Measurements from ENCODE around the gene PTGES3. TPM values are rescaled to one million over a fixed set of nuclear protein-coding genes. Genes with fewer than 3 reads are reported as not detected.
"Not testable (repeated sequence)": the region's sequence is repeated elsewhere in the genome, so short reads cannot be mapped to it uniquely, and the experiment has no call there.

Gene PTGES3
- total RNA-seq, 1 donor from 2014 or later, result 78.7 TPM

GRCh38 chr12:56658921-56659320 is 29.2 kb downstream of the PTGES3 start:
- DNase-seq (ENCODE audit: low spot score in 2 of 2) (no peak), FAIRE-seq (no peak)

- no peak for FAIRE-seq
Observed at GRCh38 chr12:56657416-56658379, 30.4 kb downstream of the PTGES3 start.

GRCh38 chr12:56653781-56654180 is 34.3 kb downstream of the PTGES3 start:
- not testable (repeated sequence) for DNase-seq (ENCODE audit: low spot score in 2 of 2); FAIRE-seq

More at GRCh38 chr12:56657416-56658379, 30.4 kb downstream of the PTGES3 start:
- DNase-seq (ENCODE audit: low spot score in 2 of 2), result no peak

- DNase-seq (ENCODE audit: low spot score in 2 of 2); FAIRE-seq: not testable (repeated sequence)
Observed at GRCh38 chr12:56648023-56648422, 40.1 kb downstream of the PTGES3 start.

DNA sequence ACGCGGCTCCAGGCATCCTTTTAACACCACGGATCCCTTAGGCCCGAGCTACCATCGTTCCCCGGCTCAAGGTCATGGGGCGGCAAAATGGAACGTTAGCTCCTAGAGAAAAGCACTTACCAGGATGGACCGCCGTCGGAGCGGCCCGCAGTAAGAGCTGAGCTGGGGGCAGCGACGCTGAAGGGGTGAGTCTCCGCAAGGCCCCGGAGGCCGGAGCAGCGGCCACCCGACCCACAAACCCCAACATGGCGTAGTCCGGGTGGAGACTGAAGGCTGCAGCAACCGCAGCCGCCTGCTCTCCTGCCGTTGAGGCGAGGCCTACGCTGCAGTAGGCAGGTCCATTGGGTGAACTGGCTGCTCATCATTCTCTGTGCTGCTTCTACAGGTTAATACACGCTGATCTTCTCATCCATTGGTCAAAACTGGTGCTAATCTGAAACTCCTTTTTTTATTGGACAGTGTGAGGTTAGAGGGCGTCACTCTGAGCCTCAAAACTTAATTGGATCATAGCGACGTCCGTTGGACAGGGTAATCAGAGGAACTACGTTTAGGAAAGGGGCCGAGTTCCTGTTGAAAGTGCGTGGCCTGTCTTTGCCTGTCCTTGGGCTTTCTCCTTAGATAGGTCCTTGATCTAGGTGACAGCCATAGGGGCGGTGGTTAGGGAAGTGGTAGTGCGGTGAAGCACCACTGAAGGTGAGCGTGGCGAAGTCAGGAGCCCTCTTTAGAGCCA is 42.2 kb downstream of the PTGES3 start, which contains the start of gene ATP5F1B:
Gene ATP5F1B (minus strand): TSS at position 268 of the 730 bp plus-strand sequence. CDS start 21 bp downstream, at position 247.
- DNase-seq (ENCODE audit: low spot score in 2 of 2) (peak; percentile 89 to 96), FAIRE-seq (peak; percentile 98)

DNA sequence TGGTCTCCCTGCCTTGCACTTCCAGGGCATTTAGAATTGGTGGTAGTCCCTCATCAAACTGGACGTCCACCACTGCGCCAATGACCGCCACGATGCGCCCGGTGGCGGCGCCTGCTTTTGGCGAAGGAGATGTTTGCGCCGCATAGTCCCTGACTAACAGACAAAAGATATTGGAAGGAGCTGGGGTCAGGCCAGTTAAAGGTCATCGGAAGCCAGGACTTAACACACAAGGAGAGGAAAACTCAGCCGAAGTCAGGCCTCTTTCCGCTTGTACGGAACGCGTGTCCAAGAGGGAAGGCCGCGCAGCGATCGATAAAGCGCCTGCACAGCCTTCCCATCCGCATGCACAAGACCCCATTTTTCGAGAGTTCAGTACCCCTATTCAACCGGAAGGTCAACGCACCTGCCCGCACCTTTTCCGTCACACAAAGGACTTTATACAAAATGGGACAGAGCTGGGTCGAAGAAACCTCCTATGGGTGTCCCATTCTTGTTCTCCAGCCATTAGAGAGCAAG is 42.8 kb downstream of the PTGES3 start:
- no peak for FAIRE-seq
- DNase-seq (ENCODE audit: low spot score in 2 of 2), result no peak

GRCh38 chr12:56644654-56645053 is 43.4 kb downstream of the PTGES3 start:
- FAIRE-seq (no peak), DNase-seq (ENCODE audit: low spot score in 2 of 2) (no peak)

- DNase-seq (ENCODE audit: low spot score in 2 of 2) (no peak), FAIRE-seq (no peak)
Observed at GRCh38 chr12:56641219-56641618, 46.9 kb downstream of the PTGES3 start.

DNA sequence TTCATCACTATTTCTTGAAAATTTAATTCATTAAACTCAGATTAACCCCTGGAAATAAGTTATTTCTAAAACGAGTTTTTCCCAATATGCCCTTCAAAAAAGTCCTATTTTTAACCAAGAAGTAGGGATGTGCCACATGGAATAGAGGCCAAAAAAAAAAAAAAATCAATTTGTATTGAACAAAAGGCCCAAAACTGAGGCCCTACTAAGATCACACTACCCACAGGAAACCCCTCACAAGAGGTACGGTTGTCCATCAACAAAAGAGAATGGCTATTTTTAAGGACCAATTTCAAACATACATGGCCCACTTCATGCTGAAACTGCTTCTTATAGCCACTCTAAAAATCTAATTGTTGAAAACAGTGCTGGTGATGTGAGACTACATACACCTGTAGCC is 50.5 kb downstream of the PTGES3 start:
- DNase-seq (ENCODE audit: low spot score in 2 of 2) (no peak), FAIRE-seq (no peak)

DNA sequence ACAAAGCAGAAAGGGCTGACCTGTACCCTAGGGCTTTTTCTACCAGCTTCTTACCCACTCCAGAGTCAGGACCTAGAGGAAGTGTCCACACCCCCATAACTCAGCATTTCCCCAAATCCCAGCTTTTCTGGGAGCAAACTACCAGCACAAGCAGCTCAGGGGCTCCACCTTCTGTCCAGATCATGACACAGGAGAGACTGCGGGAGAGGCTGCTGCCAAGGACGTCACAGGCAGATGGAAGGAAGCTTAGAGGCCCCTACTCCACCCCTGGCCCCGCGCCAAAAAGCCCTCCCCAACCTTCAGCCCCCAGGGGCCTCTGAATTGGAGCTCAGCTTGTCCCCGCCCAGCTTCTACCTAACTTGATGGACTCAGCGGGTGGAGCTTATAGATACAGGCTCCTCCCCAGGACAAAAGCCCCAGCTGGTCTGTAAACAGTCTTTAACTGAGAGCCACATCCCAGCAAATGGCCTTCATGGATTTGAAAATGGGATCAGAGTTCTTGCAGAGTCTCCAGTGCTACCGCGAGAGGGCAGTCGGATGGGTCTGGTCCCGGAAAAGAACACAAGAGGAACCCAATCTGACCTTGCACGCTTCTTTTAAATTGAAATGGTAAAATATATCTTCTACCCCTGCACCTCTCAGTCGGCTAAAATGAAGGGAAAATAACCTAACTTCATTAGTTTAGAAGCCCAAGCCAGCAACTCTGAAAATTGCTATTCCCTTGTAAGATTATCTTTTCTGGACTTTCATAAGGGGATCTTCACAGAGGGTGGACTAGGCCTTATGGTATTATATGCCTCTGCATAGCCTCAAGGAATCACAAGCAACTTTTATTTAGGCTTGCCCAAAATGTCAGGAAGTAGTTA is 51.2 kb downstream of the PTGES3 start:
- DNase-seq (ENCODE audit: low spot score in 2 of 2) (peak; percentile 89 to 91), FAIRE-seq (no peak)

GRCh38 chr12:56635806-56636674 is 52.0 kb downstream of the PTGES3 start:
- no peak for FAIRE-seq
- peak; percentile 77 to 82 for DNase-seq (ENCODE audit: low spot score in 2 of 2)

- DNase-seq (ENCODE audit: low spot score in 2 of 2) (peak; percentile 77 to 78), FAIRE-seq (no peak)
Observed at GRCh38 chr12:56634837-56635791, 53.0 kb downstream of the PTGES3 start.

DNA sequence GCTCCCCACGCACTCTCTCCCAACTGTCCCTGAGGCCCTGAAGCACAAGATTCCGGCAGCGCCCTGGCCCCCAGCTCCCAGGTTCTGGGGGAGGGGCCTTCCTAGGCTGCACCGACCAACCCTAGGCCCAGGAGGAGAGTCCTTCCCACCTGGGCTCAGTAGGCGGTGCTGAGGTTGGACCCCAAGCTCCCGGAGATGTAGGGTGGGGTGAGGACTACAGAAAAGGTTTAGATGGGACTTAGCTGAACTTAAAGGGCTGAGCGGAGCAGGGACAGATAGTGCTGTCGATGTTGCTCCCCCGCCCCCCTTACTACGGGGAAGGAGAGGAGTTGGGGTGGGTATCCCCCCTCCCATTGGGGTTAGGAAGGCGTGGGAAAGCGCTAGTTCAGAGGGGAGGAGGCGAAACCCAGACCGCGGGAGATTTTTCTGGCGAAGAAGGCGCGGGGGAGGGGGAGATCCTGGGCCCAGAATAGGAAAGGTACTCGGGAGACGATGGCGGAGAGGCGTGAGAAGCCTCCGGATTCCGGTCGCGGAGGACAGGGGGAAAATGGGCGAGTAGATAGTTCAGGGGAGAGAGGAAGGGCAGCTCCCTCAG is 53.7 kb downstream of the PTGES3 start:
- FAIRE-seq, result no peak
- DNase-seq (ENCODE audit: low spot score in 2 of 2), result peak in 1 of 2 donors; percentile 35

DNA sequence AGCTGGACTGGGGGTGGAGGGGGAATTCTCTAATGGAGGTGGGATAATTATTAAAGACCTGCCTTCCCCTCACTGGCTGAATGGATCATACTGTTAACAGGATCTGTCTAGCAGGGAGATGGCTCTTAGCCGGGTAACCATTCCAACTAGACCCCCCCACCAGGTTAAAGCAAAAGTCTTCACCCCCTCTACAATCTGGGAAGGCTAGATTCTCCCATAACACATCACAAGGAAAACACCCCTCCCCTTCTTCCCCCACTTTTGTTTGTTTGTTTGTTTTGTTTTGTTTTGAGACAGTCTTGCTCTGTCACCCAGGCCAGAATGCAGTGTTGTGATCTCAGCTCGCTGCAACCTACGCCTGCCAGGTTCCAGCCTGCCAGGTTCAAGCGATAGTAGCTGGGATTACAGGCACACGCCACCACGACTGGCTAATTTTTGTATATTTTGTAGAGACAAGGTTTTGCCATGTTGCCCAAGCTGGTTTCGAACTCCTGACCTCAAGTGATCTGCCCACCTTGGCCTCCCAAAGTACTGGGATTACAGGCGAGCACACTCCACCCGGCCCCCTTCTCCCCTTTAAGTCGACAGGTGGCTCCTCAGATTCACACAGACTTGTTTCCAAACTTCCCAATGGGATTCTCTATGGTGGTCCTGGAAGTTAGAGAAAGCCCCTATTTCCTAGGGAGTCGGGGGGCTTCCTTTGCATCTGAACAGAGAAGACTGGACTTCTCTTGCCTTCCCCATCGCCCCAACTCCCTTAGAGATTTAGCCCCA is 54.4 kb downstream of the PTGES3 start:
- FAIRE-seq (no peak), DNase-seq (ENCODE audit: low spot score in 2 of 2) (no peak)

DNA sequence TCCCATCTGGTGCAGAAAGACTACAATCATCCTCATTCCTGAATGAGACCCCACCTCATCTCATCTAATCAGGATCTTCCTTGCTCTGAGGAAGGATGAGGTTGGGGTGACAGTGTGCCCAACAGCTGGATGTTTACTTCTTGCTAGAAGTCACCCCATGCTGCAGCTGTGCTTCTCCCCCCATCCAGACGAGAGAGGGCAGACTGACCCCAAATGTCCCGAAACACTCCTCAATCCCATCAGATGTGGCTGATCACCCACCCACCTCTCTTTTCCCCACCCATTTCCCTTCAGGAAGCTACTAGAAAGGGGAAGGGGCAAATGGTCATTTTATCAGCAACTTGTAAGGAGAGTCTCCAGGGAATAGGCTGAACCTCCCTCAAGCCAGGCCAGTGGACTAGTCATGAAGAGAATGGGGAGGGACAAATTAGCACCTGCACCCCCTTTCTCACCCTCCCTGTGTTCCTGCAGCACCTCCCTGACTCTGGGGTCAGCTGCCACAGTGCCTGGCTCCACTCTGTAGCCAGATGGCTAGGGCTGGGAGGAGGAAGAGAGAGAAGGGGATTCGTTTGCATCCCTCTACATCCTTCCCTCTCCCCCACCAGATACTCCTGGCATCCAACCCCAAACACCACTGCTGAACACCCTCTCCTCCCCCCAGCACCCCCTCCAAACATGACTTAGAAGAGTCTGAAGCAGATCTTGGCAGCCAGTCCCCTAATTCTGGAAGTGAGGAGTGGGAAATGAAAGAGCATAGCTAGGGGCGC is 55.2 kb downstream of the PTGES3 start:
- FAIRE-seq (no peak), DNase-seq (ENCODE audit: low spot score in 2 of 2) (peak in 1 of 2 donors; percentile 38)

Data from frontal cortex (tissue), 4 donors.